Neuronal stem cell (in vitro differentiated cells): ENCODE results near the gene GDF7.

Experiments
- DNase-seq: peaks from one replicate; pipeline ENCODE4 v3.0.0-alpha.2; 2013; ENCODE audit warnings: low spot score
- H2AFZ ChIP-seq: one replicate; pipeline ENCODE4 v1.6.1; 2013; ENCODE audit warnings: mild to moderate bottlenecking, low read length, inconsistent platforms
- H2AK5ac ChIP-seq: 2 replicates; pipeline ENCODE4 v1.6.1; 2013; ENCODE audit warnings: low read depth, mild to moderate bottlenecking, inconsistent platforms, low read length, moderate library complexity, mixed read lengths
- H2BK120ac ChIP-seq: 2 replicates; pipeline ENCODE4 v1.6.1; 2013; ENCODE audit warnings: low read depth, mild to moderate bottlenecking, inconsistent platforms, low read length, moderate library complexity, mixed read lengths
- H2BK12ac ChIP-seq: one replicate; pipeline ENCODE4 v1.6.1; 2013; ENCODE audit warnings: low read length, inconsistent platforms
- H2BK15ac ChIP-seq: 2 replicates; pipeline ENCODE4 v1.6.1; 2013; ENCODE audit warnings: mild to moderate bottlenecking, low read length, inconsistent platforms, mixed read lengths
- H2BK5ac ChIP-seq: one replicate; pipeline ENCODE4 v1.6.1; 2013; ENCODE audit warnings: inconsistent platforms, mild to moderate bottlenecking, low read length, moderate library complexity
- H3K14ac ChIP-seq: one replicate; pipeline ENCODE4 v1.6.1; 2013; ENCODE audit warnings: low read length, inconsistent platforms
- H3K18ac ChIP-seq: 2 replicates; pipeline ENCODE4 v1.6.1; 2013; ENCODE audit warnings: low read length, inconsistent platforms
- H3K23ac ChIP-seq: 2 replicates; pipeline ENCODE4 v1.6.1; 2013; ENCODE audit warnings: low read depth, mild to moderate bottlenecking, mixed read lengths, low read length, inconsistent platforms; ENCODE audit not compliant: poor library complexity
- H3K27ac ChIP-seq: replicated peaks from 3 replicates; pipeline ENCODE4 v1.5.1; 2013; ENCODE audit warnings: low read length, inconsistent platforms
- H3K27me3 ChIP-seq, 3 experiments: 2 replicates each; pipeline ENCODE4 v1.6.1; 2013; ENCODE audit warnings: low read length in 3 of 3, mild to moderate bottlenecking in 2 of 3, inconsistent platforms in 1 of 3, low read depth in 1 of 3, mixed read lengths in 1 of 3, moderate library complexity in 1 of 3; ENCODE audit not compliant: control insufficient read depth in 3 of 3, insufficient read depth in 3 of 3
- H3K36me3 ChIP-seq, 2 donors: replicated peaks in 1 of 2; 2 replicates each; pipeline ENCODE4 v1.6.1; 2013; ENCODE audit warnings: low read length in 2 of 2; ENCODE audit not compliant: control insufficient read depth in 2 of 2, insufficient read depth in 2 of 2
- H3K4ac ChIP-seq: 2 replicates; pipeline ENCODE4 v1.6.1; 2013; ENCODE audit warnings: inconsistent platforms, mild to moderate bottlenecking, low read length, moderate library complexity
- H3K4me1 ChIP-seq, 2 donors: 1 replicate in 1 of 2; 2 replicates in 1 of 2; pipeline ENCODE4 v1.6.1; 2013; ENCODE audit warnings: low read length in 2 of 2, low read depth in 1 of 2; ENCODE audit not compliant: control insufficient read depth in 2 of 2, insufficient read depth in 1 of 2
- H3K4me2 ChIP-seq: one replicate; pipeline ENCODE4 v1.6.1; 2013; ENCODE audit warnings: mild to moderate bottlenecking, low read length, inconsistent platforms; ENCODE audit not compliant: insufficient read depth, poor library complexity, severe bottlenecking
- H3K4me3 ChIP-seq, 2 donors: 2 replicates each; pipeline ENCODE4 v1.5.1; 2013; ENCODE audit warnings: low read length in 2 of 2, mild to moderate bottlenecking in 2 of 2, inconsistent platforms in 1 of 2, moderate library complexity in 1 of 2
- H3K79me1 ChIP-seq: one replicate; pipeline ENCODE4 v1.6.1; 2013; ENCODE audit warnings: low read depth, mild to moderate bottlenecking, inconsistent platforms, low read length, moderate library complexity
- H3K9ac ChIP-seq: one replicate; pipeline ENCODE4 v1.6.1; 2013; ENCODE audit warnings: mild to moderate bottlenecking, low read depth, low read length, inconsistent platforms; ENCODE audit not compliant: poor library complexity
- H3K9me3 ChIP-seq, 2 donors: replicated peaks in 1 of 2; 2 replicates each; pipeline versions ENCODE3 to v1.6.1; 2013; ENCODE audit warnings: low read length in 2 of 2, mild to moderate bottlenecking in 2 of 2, inconsistent platforms in 1 of 2, low read depth in 1 of 2, mixed read lengths in 1 of 2, moderate library complexity in 1 of 2; ENCODE audit not compliant: control insufficient read depth in 2 of 2, insufficient read depth in 1 of 2
- H4K8ac ChIP-seq: one replicate; pipeline ENCODE4 v1.6.1; 2013; ENCODE audit warnings: low read depth, mild to moderate bottlenecking, inconsistent platforms, low read length, moderate library complexity
- H4K91ac ChIP-seq: one replicate; pipeline ENCODE4 v1.6.1; 2013; ENCODE audit warnings: low read length, low read depth, mild to moderate bottlenecking, inconsistent platforms; ENCODE audit not compliant: poor library complexity
- WGBS, 2 donors: extraction: QIAGEN DNeasy Blood & Tissue Kit; methylation state at CpG; one replicate each; pipeline ENCODE4 v1.1.7; 2013; ENCODE audit warnings: missing lambda C conversion rate in 2 of 2, mixed read lengths in 1 of 2; ENCODE audit not compliant: insufficient read length in 2 of 2, insufficient replicate concordance in 1 of 2; ENCODE audit errors: extremely low coverage in 2 of 2; 5-methylcytosine and 5-hydroxymethylcytosine counted together

GDF7 gene

GRCh38 chr2:20641123-20641985 lies 25.6 kb upstream of the GDF7 start:
- Histone ChIP-seq H2BK12ac (no peak overlapping the region), H2BK5ac (no peak overlapping the region), H2AFZ (no peak overlapping the region), H3K4ac (no peak overlapping the region), H2BK15ac (no peak overlapping the region), H3K79me1 (no peaks in the 10 kb centered on the region), H4K8ac (no peak overlapping the region), H3K18ac (no peak overlapping the region), H3K27ac (no peak overlapping the region), H3K4me2 (no peak overlapping the region), H2BK120ac (no peak overlapping the region), H2AK5ac (no peak overlapping the region), H3K9ac (peak overlapping the region; percentile 24), H3K4me3 (peak overlapping the region in 1 of 2 donors; percentile 33), H3K27me3 (no peaks in the 10 kb centered on the region), H3K14ac (no peak overlapping the region), H4K91ac (no peak overlapping the region), H3K36me3 (peaks cover 5 to 34% of the 10 kb centered on the region in 2 donors), H3K23ac (peak overlapping the region; percentile 8), H3K4me1 (no peaks in the 10 kb centered on the region), H3K9me3 (no peaks in the 10 kb centered on the region)
- no CpG with 5 or more reads among the region's 23 CpGs for WGBS, 2 donors
- no peak for DNase-seq

GRCh38 chr2:20642055-20642971 lies 24.6 kb upstream of the GDF7 start:
- H2AK5ac ChIP-seq = no peak overlapping the region
- H4K8ac ChIP-seq = no peak overlapping the region
- peaks cover 5 to 34% of the 10 kb centered on the region in 2 donors for H3K36me3 ChIP-seq
- H3K4ac ChIP-seq = no peak overlapping the region
- no peaks in the 10 kb centered on the region for H3K9me3 ChIP-seq
- no peak overlapping the region for H3K27ac ChIP-seq
- H3K4me2 ChIP-seq = no peak overlapping the region
- H2BK15ac ChIP-seq = no peak overlapping the region
- no peak overlapping the region for H2AFZ ChIP-seq
- no CpG with 5 or more reads among the region's 26 CpGs for WGBS, 2 donors
- no peak overlapping the region for H2BK12ac ChIP-seq
- H3K9ac ChIP-seq = peak overlapping the region; percentile 54
- H3K23ac ChIP-seq = no peak overlapping the region
- no peak overlapping the region for H3K18ac ChIP-seq
- H2BK5ac ChIP-seq = no peak overlapping the region
- no peak overlapping the region for H2BK120ac ChIP-seq
- DNase-seq = no peak
- no peaks in the 10 kb centered on the region for H3K27me3 ChIP-seq
- H4K91ac ChIP-seq = no peak overlapping the region
- H3K79me1 ChIP-seq = no peaks in the 10 kb centered on the region
- no peaks in the 10 kb centered on the region for H3K4me1 ChIP-seq
- H3K14ac ChIP-seq = no peak overlapping the region
- H3K4me3 ChIP-seq = no peak overlapping the region

GRCh38 chr2:20643060-20643459 lies 23.9 kb upstream of the GDF7 start:
- Histone ChIP-seq H3K4me1 (peaks cover 0 to 5% of the 10 kb centered on the region in 2 donors), H3K9ac (no peak overlapping the region), H4K8ac (no peak overlapping the region), H3K4me2 (no peak overlapping the region), H3K4ac (no peak overlapping the region), H3K9me3 (no peaks in the 10 kb centered on the region), H4K91ac (no peak overlapping the region), H2BK5ac (no peak overlapping the region), H3K23ac (no peak overlapping the region), H2BK15ac (no peak overlapping the region), H3K14ac (no peak overlapping the region), H2AK5ac (no peak overlapping the region), H2BK12ac (no peak overlapping the region), H2AFZ (no peak overlapping the region), H3K27ac (no peak overlapping the region), H3K79me1 (no peaks in the 10 kb centered on the region), H3K36me3 (peaks cover 5 to 33% of the 10 kb centered on the region in 2 donors), H3K18ac (no peak overlapping the region), H3K4me3 (no peak overlapping the region), H3K27me3 (no peaks in the 10 kb centered on the region), H2BK120ac (no peak overlapping the region)
- no peak for DNase-seq
- no CpG with 5 or more reads among the region's 7 CpGs for WGBS, 2 donors

- H3K9ac ChIP-seq = no peak overlapping the region
- H4K8ac ChIP-seq = no peak overlapping the region
- no peak overlapping the region for H3K27ac ChIP-seq
- no peaks in the 10 kb centered on the region for H3K27me3 ChIP-seq
- no peak overlapping the region for H2BK5ac ChIP-seq
- no peaks in the 10 kb centered on the region for H3K79me1 ChIP-seq
- H3K18ac ChIP-seq = no peak overlapping the region
- H3K4me2 ChIP-seq = no peak overlapping the region
- no peak overlapping the region for H3K14ac ChIP-seq
- H2BK12ac ChIP-seq = no peak overlapping the region
- DNase-seq = no peak
- no peak overlapping the region for H2AK5ac ChIP-seq
- no peaks in the 10 kb centered on the region for H3K9me3 ChIP-seq
- WGBS, 2 donors = no CpG with 5 or more reads among the region's 3 CpGs
- H3K23ac ChIP-seq = no peak overlapping the region
- peaks cover 0 to 12% of the 10 kb centered on the region in 2 donors for H3K4me1 ChIP-seq
- no peak overlapping the region for H2AFZ ChIP-seq
- no peak overlapping the region for H4K91ac ChIP-seq
- H3K4ac ChIP-seq = no peak overlapping the region
- H2BK15ac ChIP-seq = no peak overlapping the region
- H2BK120ac ChIP-seq = no peak overlapping the region
- H3K4me3 ChIP-seq = no peak overlapping the region
- peaks cover 5 to 26% of the 10 kb centered on the region in 2 donors for H3K36me3 ChIP-seq
Measured at GRCh38 chr2:20643826-20644225, 23.1 kb upstream of the GDF7 start.
